Right lobe of liver (tissue), 6 donors: ENCODE data around the gene THBS3. TPM values are rescaled to one million over a fixed set of nuclear protein-coding genes. Genes with fewer than 3 reads are reported as not detected.
"Not testable (repeated sequence)": the region's sequence is repeated elsewhere in the genome, so short reads cannot be mapped to it uniquely, and the experiment has no call there.

Experiments
- ATAC-seq, 4 donors: fragments of 200-7000 bp; cut with Tn5 transposase; one replicate each; pipeline ENCODE4 v1.9.1; 2020; ENCODE audit warnings: mild to moderate bottlenecking in 4 of 4, moderate library complexity in 4 of 4
- DNase-seq, 3 donors: peaks; one replicate each; pipeline ENCODE4 v3.0.0-alpha.2; 2020
- H3K27ac ChIP-seq, 3 donors: fragments of 200-600 bp; one replicate each; pipeline ENCODE4 v1.8.0; 2022
- H3K27me3 ChIP-seq, 2 donors: fragments of 200-600 bp; one replicate each; pipeline ENCODE4 v1.8.0; 2022
- H3K36me3 ChIP-seq, 4 donors: fragments of 200-600 bp; sonication (generic) in 1 of 4; one replicate each; pipeline versions ENCODE4 v1.5.1 to v1.8.0; 2017 to 2022; ENCODE audit warnings: control low read depth in 1 of 4
- H3K4me1 ChIP-seq, 4 donors: fragments of 200-600 bp; sonication (generic) in 1 of 4; one replicate each; pipeline versions ENCODE4 v1.5.1 to v1.8.0; 2017 to 2022; ENCODE audit warnings: control low read depth in 1 of 4
- H3K4me3 ChIP-seq, 3 donors: fragments of 200-600 bp; one replicate each; pipeline ENCODE4 v1.8.0; 2022
- H3K9me3 ChIP-seq, 4 donors: fragments of 200-600 bp; sonication (generic) in 1 of 4; one replicate each; pipeline versions ENCODE4 v1.5.1 to v1.8.0; 2017 to 2022; ENCODE audit warnings: control low read depth in 1 of 4
- CTCF ChIP-seq, 4 donors: fragments of 200-600 bp in 3 of 4; fragments of 450-650 bp in 1 of 4; IDR thresholded peaks; one replicate each; pipeline versions ENCODE4 v1.5.1 to v1.8.0; 2016 to 2022; ENCODE audit warnings: antibody characterized with exemption in 4 of 4, mild to moderate bottlenecking in 2 of 4
- POLR2A ChIP-seq: fragments of 450-650 bp; IDR thresholded peaks from one replicate; pipeline ENCODE4 v1.6.1; 2017; ENCODE audit warnings: antibody characterized with exemption, mild to moderate bottlenecking
- WGBS: methylation state at CpG from one replicate; pipeline ENCODE4 v1.1.6; 2018; ENCODE audit warnings: low coverage, low lambda C conversion rate; ENCODE audit not compliant: insufficient coverage; ENCODE audit errors: missing lambda C conversion rate; 5-methylcytosine and 5-hydroxymethylcytosine counted together
- intact Hi-C, 2 donors: fragments of 100-400 bp; cut with DNase I; formaldehyde crosslinking; loops; one replicate each; pipeline versions ENCODE4 v1.11.2 to v1.14.1; 2022
- total RNA-seq, 6 experiments: library from RNA; depleted of rRNA in 2 of 6; stranded (reverse); fragments of >200 nt in 2 of 6; fragmentation: NEBNext Ultra II Directional in 3 of 6; extraction: Animal tissue kit (Norgen Biotek cat#: 25700) in 3 of 6; gene quantifications; one replicate each; pipeline versions ENCODE4 v1.1.0 to v1.2.4, GENCODE V29; 2016 to 2023
- donor health status: DM: no; HTN: yes; CAD: no.
- donor health status: DM: no; HTN: no; CAD: no.
- donor health status: DM: no; HTN: no; CAD: no.
- donor health status: DM: no; HTN: yes; CAD: no.
- donor health status: DM: no; HTN: yes; CAD: no.

THBS3 gene
- total RNA-seq, 6 experiments from 2014 or later: 4.0 to 14.4 (median 10.5) TPM

DNA sequence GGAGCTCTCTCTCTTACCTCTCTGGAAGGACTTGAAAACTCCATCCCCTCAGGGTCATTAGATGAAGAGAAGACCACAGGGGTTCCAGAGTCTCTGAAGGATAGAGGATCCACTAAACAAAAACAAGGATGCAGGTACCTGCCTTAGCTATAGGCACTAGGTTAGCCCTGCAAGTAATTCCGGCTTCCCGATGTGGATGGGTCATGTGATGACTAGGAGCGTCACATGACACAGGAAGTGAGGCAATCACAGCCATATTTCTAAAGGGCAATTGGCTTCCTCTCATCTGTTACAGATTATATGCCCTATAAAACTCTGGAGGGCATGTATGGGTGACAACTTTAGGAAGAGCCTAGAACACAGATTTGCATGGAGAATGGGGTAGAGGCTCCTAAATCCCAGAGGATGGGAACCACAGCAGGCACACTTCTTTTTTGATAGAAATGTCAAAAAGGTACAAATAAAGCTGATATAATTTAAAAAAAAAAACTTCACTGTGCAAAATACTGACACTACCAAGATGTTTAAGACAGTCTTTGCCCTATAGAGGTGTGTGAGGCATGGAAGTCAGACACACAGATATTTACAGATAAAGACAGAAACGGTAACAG, 33.5 kb upstream of the THBS3 start:
- peaks cover 0 to 12% (median 2%) of the 10 kb centered on the region in 4 donors for H3K4me1 ChIP-seq
- peak in 2 of 3 donors; percentile 65 to 82 for DNase-seq
- no peak for TF ChIP-seq CTCF (IDR thresholded peaks at IDR 0.05)
- no peak for TF ChIP-seq POLR2A
- no peak overlapping the region for H3K27ac ChIP-seq
- peaks cover 0 to 6% (median 0%) of the 10 kb centered on the region in 4 donors for H3K36me3 ChIP-seq
- intact Hi-C loops: no loop called here
- ATAC-seq: peak; percentile 45 to 56 (median 52)
- no peaks in the 10 kb centered on the region for H3K27me3 ChIP-seq
- H3K4me3 ChIP-seq: peak overlapping the region; percentile 35 to 58 (median 45)
- 17% methylated on average over 4 of the region's 4 CpGs for WGBS
- peaks cover 0 to 2% (median 0%) of the 10 kb centered on the region in 4 donors for H3K9me3 ChIP-seq

DNA sequence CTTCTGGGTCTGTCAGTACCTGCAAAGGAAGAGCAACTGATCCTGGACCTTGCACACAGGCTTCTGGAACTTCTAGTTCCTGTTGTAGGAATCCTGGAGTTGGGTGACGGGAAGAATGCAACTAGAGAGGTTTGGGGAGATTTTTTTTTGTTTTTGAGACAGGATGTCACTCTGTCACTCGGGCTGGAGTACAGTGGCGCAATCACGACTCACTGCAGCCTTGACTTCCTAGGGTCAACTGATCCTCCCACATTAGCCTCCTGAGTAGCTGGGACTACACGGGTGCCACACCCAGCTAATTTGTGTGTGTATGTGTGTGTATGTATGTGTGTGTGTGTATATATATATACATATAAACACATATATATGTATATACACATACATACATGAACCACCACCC, 28.8 kb upstream of the THBS3 start:
- intact Hi-C loops: no loop called here

DNA sequence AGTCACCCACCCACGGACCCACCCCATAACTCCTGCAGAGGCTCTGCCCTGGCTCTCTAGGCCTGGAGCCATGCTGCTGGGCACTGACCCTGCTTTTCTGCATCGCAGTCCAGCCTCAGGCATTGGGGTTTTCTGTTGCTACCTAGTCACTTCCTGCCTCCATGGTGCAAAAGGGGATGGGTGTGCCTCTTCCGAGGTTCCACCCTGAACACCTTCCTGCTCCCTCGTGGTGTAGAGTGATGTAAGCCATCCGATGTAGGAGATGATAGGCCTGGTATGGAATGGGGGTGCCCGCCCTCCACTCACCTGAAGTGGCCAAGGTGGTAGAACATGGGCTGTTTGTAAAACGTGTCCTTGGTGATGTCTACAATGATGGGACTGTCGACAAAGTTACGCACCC, 27.7 kb upstream of the THBS3 start:
- H3K27ac ChIP-seq, H3K4me3 ChIP-seq, H3K27me3 ChIP-seq, ATAC-seq, H3K9me3 ChIP-seq, H3K36me3 ChIP-seq, H3K4me1 ChIP-seq, intact Hi-C loops, DNase-seq: not testable (repeated sequence)
- WGBS: 90% methylated on average over 3 of the region's 9 CpGs

More for the DNA sequence above, 28.8 kb upstream of the THBS3 start:
- H3K4me3 ChIP-seq: no peak overlapping the region
- H3K9me3 ChIP-seq: no peaks in the 10 kb centered on the region
- no peak overlapping the region for H3K27ac ChIP-seq
- ATAC-seq: no peak
- no peak for DNase-seq
- peaks cover 0 to 7% (median 0%) of the 10 kb centered on the region in 4 donors for H3K36me3 ChIP-seq
- H3K27me3 ChIP-seq: no peaks in the 10 kb centered on the region
- TF ChIP-seq CTCF (IDR thresholded peaks at IDR 0.05): no peak
- TF ChIP-seq POLR2A: no peak
- H3K4me1 ChIP-seq: peaks cover 0 to 6% (median 0%) of the 10 kb centered on the region in 4 donors
- 55% methylated on average over 4 of the region's 5 CpGs for WGBS

DNA sequence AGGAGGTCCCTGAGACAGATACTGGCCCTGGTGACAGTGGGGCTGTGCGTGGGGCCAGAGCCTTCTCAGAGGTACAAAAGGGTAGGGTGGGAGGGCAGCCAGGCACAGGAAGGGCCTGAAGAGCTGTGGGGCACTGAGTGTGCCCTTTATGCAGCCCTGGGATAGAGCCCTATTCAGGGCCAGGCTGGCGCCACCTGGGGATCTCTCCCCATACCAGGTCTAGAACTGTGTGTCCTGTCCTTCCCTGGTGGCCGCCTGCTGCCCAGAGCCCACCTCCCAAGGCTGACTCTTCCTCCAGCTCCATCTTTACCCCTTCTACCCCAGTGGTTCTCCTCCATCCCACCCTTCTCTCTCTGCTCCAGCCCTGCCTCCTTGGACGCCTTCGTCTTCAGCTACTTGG, 25.8 kb upstream of the THBS3 start:
- H3K27me3 ChIP-seq, H3K4me1 ChIP-seq, H3K27ac ChIP-seq, intact Hi-C loops, H3K36me3 ChIP-seq, H3K9me3 ChIP-seq, DNase-seq, H3K4me3 ChIP-seq: not testable (repeated sequence)
- ATAC-seq: peak in 2 of 4 donors; percentile 5 to 13
- WGBS: 60% methylated on average over 1 of the region's 5 CpGs

DNA sequence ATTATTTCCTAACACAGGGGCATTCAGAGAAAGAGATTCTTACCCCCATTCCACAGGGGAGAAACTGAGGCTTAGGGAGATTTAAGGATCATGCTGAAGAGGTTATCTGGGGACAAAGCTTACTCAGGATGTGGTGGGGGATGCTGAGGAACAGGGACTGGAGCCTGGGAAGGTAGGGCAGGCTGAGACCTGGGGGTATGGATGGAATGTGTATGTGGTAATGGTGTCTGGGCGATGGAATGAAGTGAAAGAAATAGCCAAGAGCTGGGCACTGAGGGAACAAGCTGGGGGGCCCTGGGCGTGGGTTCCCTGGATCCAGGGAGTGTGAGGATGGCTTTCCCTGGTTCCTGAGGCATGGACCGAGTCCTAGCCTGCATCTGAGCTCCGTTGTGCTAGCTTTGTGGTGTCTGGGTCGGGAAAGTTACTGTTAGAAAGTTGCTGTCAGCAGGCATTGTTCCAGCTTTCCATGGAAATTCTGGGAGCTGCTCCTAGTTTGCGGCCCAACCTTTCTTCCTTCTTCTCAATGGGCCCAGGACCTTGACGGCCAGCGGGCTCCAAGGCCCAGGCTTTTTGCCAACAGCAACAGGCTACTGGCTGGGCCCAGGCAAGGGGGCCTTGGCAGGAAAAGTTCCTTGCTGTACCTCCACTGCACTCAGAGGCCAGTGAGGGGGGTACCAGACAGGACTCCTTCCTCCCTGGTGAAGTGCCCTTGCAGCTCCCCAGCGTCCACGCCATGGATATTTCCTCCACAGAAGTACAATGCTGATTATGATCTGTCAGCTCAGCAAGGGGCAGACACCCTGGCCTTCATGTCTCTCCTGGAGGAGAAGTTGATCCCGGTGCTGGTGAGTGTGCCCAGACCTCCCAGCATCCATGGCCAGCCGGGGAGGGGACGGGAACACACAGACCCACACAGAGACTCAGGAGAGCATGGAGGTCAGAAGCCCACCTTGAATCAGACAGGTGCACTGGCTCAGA, 24.6 kb upstream of the THBS3 start:
- H3K36me3 ChIP-seq, H3K4me3 ChIP-seq, DNase-seq, ATAC-seq, H3K27ac ChIP-seq, H3K27me3 ChIP-seq, intact Hi-C loops, H3K9me3 ChIP-seq, H3K4me1 ChIP-seq: not testable (repeated sequence)
- 92% methylated on average over 4 of the region's 13 CpGs for WGBS

DNA sequence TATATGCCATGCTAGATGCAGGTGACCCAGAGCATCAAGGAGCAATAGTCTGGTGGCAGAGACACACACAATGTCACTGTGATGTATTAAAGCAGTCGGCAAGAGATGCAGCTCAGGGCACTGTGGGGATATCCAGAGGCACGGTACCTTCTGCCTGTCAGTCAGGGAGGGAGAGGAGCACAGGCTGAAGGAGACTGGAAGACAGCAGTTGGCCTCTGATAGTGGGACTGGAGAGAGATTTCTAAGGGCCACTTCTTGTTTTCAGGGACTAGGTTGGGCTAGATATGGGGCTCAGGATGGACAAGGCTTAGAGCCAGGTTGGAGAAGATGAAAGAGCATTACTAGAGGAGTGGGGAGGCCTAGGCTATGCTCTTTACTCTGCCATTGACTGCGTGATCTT, 23.6 kb upstream of the THBS3 start:
- H3K9me3 ChIP-seq, H3K4me3 ChIP-seq, DNase-seq, H3K27me3 ChIP-seq, intact Hi-C loops, ATAC-seq, H3K27ac ChIP-seq, H3K4me1 ChIP-seq, H3K36me3 ChIP-seq: not testable (repeated sequence)
- 36% methylated on average over 3 of the region's 3 CpGs for WGBS
